HEK293 (cell line): ENCODE measurements around the gene TENT4B.

Experiments
- CTCF ChIA-PET: fragments of 350-600 bp; formaldehyde crosslinking; extraction: SDS; loops from one replicate; lab custom pipeline; 2021; ENCODE audit warnings: antibody characterized with exemption; lab: Yijun Ruan, JAX
- POLR2A ChIA-PET: fragments of 300-600 bp; formaldehyde crosslinking; extraction: SDS; loops from one replicate; lab custom pipeline; 2020; ENCODE audit warnings: antibody characterized with exemption, inconsistent platforms; lab: Yijun Ruan, JAX
- H3K27ac ChIP-seq: fragments of 200-500 bp; sonication (Bioruptor generic); 2 replicates; pipeline ENCODE4 v1.5.1; 2014; ENCODE audit warnings: low read depth, low read length, control low read depth, inconsistent platforms; ENCODE audit errors: extremely low read depth
- H3K36me3 ChIP-seq, 2 experiments: fragments of 200-500 bp in 1 of 2; sonication (Bioruptor generic) in 1 of 2; 1 replicate in 1 of 2; 2 replicates in 1 of 2; pipeline ENCODE4 v1.5.1; 2014 to 2017; ENCODE audit warnings: inconsistent platforms in 2 of 2, low read length in 2 of 2; ENCODE audit not compliant: control insufficient read depth in 2 of 2, insufficient read depth in 1 of 2
- H3K4me1 ChIP-seq: fragments of 200-500 bp; sonication (Bioruptor generic); 2 replicates; pipeline ENCODE4 v1.5.1; 2014; ENCODE audit warnings: mild to moderate bottlenecking, low read length, inconsistent platforms; ENCODE audit not compliant: control insufficient read depth, insufficient read depth
- H3K4me3 ChIP-seq: 2 replicates; pipeline ENCODE4 v1.5.1; 2011; ENCODE audit warnings: low read depth, mild to moderate bottlenecking, control low read depth, low read length, moderate library complexity
- H3K9me3 ChIP-seq: fragments of 200-500 bp; sonication (Bioruptor generic); 2 replicates; pipeline ENCODE4 v1.5.1; 2014; ENCODE audit warnings: low read depth, low read length, inconsistent platforms; ENCODE audit not compliant: control insufficient read depth, insufficient read depth
- BCL11A ChIP-seq: fragments of 450-650 bp; formaldehyde crosslinking; IDR thresholded peaks from 2 replicates; pipeline ENCODE4 v1.5.1; 2016; ENCODE audit warnings: low read depth, missing biosample characterization, missing genetic modification characterization
- GLIS1 ChIP-seq: fragments of 450-650 bp; formaldehyde crosslinking; IDR thresholded peaks from 2 replicates; pipeline ENCODE4 v1.5.1; 2016; ENCODE audit warnings: missing biosample characterization, missing genetic modification characterization
- KLF16 ChIP-seq: fragments of 450-650 bp; formaldehyde crosslinking; IDR thresholded peaks from 2 replicates; pipeline ENCODE4 v1.5.1; 2017; ENCODE audit warnings: missing biosample characterization, missing genetic modification characterization
- ZNF239 ChIP-seq: fragments of 450-650 bp; formaldehyde crosslinking; IDR thresholded peaks from 2 replicates; pipeline ENCODE4 v1.5.1; 2016; ENCODE audit warnings: missing biosample characterization, missing genetic modification characterization
- ZNF354C ChIP-seq: fragments of 450-650 bp; formaldehyde crosslinking; IDR thresholded peaks from 2 replicates; pipeline ENCODE4 v1.5.1; 2016; ENCODE audit warnings: missing biosample characterization, missing genetic modification characterization, low read depth, borderline replicate concordance
- ZNF37A ChIP-seq: fragments of 450-650 bp; IDR thresholded peaks from 2 replicates; pipeline ENCODE4 v1.5.1; 2018; ENCODE audit warnings: missing biosample characterization, missing genetic modification characterization
- ZNF391 ChIP-seq: fragments of 450-650 bp; formaldehyde crosslinking; IDR thresholded peaks from 2 replicates; pipeline ENCODE4 v1.5.1; 2016; ENCODE audit warnings: low read depth, missing biosample characterization, missing genetic modification characterization, borderline replicate concordance
- ZNF596 ChIP-seq: fragments of 450-650 bp; IDR thresholded peaks from 2 replicates; pipeline ENCODE4 v1.5.0; 2018; ENCODE audit warnings: missing biosample characterization, mild to moderate bottlenecking, missing genetic modification characterization, moderate library complexity
- ZNF600 ChIP-seq: fragments of 450-650 bp; formaldehyde crosslinking; IDR thresholded peaks from 2 replicates; pipeline ENCODE4 v1.5.1; 2016; ENCODE audit warnings: missing biosample characterization, missing genetic modification characterization
- ZNF621 ChIP-seq: fragments of 450-650 bp; formaldehyde crosslinking; IDR thresholded peaks from 2 replicates; pipeline ENCODE4 v1.5.1; 2017; ENCODE audit warnings: missing biosample characterization, missing genetic modification characterization
- ZNF664 ChIP-seq: fragments of 450-650 bp; formaldehyde crosslinking; IDR thresholded peaks from 2 replicates; pipeline ENCODE4 v1.5.1; 2016; ENCODE audit warnings: missing biosample characterization, missing genetic modification characterization
- ZNF791 ChIP-seq: fragments of 450-650 bp; formaldehyde crosslinking; IDR thresholded peaks from 2 replicates; pipeline ENCODE4 v1.5.1; 2016; ENCODE audit warnings: missing biosample characterization, missing genetic modification characterization
- ZNF843 ChIP-seq: fragments of 450-650 bp; formaldehyde crosslinking; IDR thresholded peaks from 2 replicates; pipeline ENCODE4 v1.5.1; 2016; ENCODE audit warnings: missing biosample characterization, missing genetic modification characterization
- TF ChIP-seq, protein P1 (sequence below): fragments of 450-650 bp; formaldehyde crosslinking; IDR thresholded peaks from 2 replicates; pipeline ENCODE4 v1.5.1; 2016; ENCODE audit warnings: missing biosample characterization, missing genetic modification characterization
- TF ChIP-seq, protein P2 (sequence below): fragments of 450-650 bp; formaldehyde crosslinking; IDR thresholded peaks from 2 replicates; pipeline ENCODE4 v1.5.1; 2016; ENCODE audit warnings: missing biosample characterization, missing genetic modification characterization
- TF ChIP-seq, protein P3 (sequence below): fragments of 450-650 bp; IDR thresholded peaks from 2 replicates; pipeline ENCODE4 v1.5.1; 2018; ENCODE audit warnings: missing biosample characterization, missing genetic modification characterization

TENT4B gene

DNA sequence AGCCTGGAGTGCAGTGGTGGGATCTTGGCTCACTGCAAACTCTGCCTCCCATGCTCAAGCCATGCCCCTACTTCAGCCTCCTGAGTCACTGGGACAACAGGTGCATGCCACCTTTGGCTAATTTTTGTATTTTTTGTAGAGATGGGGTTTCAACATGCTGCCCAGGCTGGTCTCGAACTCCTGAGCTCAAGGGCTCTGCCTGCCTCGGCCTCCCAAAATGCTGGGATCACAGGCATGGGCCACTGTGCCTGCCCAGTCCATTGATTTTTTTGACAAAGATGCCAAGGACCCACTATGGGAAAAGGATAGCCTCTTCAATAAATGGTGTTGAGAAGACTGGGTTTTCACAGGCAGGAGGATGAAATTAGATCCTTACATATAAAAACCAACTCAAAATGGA, 102.4 kb downstream of the TENT4B start:
- no peaks in the 10 kb centered on the region for H3K9me3 ChIP-seq
- POLR2A ChIA-PET = interaction anchor here (0.6 kb wide), 1 partner anchor 1042 kb away, joined by 6 read pairs; no protein-coding TSS in a partner anchor
- H3K27ac ChIP-seq = no peak overlapping the region
- TF ChIP-seq, protein P1, sequence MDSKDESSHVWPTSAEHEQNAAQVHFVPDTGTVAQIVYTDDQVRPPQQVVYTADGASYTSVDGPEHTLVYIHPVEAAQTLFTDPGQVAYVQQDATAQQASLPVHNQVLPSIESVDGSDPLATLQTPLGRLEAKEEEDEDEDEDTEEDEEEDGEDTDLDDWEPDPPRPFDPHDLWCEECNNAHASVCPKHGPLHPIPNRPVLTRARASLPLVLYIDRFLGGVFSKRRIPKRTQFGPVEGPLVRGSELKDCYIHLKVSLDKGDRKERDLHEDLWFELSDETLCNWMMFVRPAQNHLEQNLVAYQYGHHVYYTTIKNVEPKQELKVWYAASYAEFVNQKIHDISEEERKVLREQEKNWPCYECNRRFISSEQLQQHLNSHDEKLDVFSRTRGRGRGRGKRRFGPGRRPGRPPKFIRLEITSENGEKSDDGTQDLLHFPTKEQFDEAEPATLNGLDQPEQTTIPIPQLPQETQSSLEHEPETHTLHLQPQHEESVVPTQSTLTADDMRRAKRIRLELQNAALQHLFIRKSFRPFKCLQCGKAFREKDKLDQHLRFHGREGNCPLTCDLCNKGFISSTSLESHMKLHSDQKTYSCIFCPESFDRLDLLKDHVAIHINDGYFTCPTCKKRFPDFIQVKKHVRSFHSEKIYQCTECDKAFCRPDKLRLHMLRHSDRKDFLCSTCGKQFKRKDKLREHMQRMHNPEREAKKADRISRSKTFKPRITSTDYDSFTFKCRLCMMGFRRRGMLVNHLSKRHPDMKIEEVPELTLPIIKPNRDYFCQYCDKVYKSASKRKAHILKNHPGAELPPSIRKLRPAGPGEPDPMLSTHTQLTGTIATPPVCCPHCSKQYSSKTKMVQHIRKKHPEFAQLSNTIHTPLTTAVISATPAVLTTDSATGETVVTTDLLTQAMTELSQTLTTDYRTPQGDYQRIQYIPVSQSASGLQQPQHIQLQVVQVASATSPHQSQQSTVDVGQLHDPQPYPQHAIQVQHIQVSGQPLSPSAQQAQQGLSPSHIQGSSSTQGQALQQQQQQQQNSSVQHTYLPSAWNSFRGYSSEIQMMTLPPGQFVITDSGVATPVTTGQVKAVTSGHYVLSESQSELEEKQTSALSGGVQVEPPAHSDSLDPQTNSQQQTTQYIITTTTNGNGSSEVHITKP (tag by site-specific recombination) = no peak
- TF ChIP-seq ZNF391 (tag by site-specific recombination) = no peak
- TF ChIP-seq, all 188 proteins: peak for 0
- H3K4me1 ChIP-seq = peaks cover 10% of the 10 kb centered on the region
- H3K36me3 ChIP-seq = no peaks in the 10 kb centered on the region
- no peak overlapping the region for H3K4me3 ChIP-seq
- CTCF ChIA-PET = interaction anchor here (0.7 to 1.1 kb wide), 3 partner anchors 10 to 230 kb away, joined by 3 to 4 read pairs (median 3); partner anchors contain the start of gene CNEP1R1

DNA sequence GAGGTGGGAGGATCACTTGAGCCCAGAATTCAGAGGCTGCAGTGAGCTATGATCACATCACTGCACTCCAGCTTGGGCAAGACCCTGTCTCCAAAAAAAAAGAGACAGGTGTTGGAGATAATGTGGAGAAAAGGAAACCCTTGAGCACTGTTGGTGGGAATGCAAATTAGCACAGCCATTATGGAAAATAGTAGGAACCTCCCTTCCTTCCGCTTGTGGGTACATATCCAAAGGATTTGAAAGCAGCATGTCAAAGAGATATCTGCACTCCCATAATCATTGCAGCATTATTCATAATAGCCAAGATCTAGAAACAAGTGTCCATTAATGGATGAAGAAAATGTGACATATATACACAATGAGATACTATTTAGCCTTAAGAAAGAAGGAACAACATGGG, 103.5 kb downstream of the TENT4B start:
- no peak overlapping the region for H3K4me3 ChIP-seq
- no peak overlapping the region for H3K27ac ChIP-seq
- POLR2A ChIA-PET = no interaction called here
- TF ChIP-seq ZNF664 (tag by site-specific recombination) (peak; percentile 81), ZNF37A (tag by site-specific recombination) (no peak), ZNF600 (tag by site-specific recombination) (no peak), ZNF621 (no peak)
- H3K36me3 ChIP-seq = no peaks in the 10 kb centered on the region
- H3K9me3 ChIP-seq = no peaks in the 10 kb centered on the region
- CTCF ChIA-PET = interaction anchor here (0.9 kb wide), 1 partner anchor 70 kb away, joined by 4 read pairs; no protein-coding TSS in a partner anchor
- peaks cover 10% of the 10 kb centered on the region for H3K4me1 ChIP-seq

DNA sequence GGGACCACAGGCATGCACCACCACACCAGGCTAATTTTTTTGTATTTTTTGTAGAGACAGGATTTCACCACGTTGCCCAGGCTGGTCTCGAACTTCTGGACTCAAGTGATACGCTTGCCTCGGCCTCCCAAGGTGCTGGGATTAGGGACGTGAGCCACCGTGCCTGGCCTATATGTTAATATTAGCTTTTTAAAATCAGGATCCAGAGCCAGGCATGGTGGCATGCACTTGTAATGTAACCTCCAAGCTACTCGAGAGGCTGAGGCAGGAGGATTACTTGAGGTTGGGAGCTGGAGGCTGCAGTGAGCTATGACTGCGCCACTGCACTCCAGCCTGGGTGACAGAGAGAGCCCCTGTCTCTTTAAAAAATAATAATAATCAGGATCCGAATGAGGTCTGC, 104.8 kb downstream of the TENT4B start:
- POLR2A ChIA-PET = no interaction called here
- CTCF ChIA-PET = interaction anchor here (1.0 kb wide), 1 partner anchor 12 kb away, joined by 3 read pairs; no protein-coding TSS in a partner anchor
- peaks cover 10% of the 10 kb centered on the region for H3K4me1 ChIP-seq

DNA sequence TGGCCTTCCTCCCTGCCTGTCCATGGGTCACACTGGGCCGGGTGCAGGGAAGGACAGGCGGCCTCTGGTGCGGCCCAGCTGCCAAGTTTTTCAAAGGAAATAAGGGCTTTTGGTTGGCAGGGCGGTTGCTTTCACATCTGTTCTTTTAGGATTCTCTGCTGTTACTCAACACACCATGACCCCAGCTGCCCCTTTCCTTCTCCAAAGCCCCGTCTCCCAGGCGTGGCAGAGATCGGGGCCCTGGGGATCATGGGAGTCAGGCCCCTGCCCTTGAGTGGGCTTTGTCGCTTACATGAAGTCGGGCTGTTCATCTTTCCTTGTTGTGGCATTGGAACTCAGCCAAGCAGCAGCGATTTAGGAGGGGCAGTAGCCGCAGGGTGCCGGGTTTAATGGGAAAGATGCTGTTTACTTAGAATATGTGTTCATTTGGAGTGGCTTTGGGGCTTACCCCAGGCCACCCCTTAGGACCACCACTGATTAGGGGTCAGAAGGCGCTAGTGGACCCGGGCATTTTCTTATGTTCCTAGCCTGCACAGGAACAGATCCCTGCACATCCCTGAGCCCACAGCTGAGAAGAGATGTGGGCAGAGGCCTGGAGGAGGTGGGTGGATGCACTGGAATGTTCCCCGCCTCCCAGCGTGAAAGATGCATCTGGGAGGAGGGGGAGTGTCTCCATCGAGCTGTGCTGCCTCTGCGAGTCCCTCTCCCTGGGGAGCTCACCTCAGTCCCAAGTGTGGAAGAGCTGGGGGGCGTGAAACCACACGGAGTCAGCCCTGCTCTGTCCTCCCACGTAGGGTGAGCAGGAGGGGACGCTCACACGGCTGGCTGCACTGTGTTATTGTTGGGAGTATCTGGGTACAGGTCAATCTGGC, 106.5 kb downstream of the TENT4B start:
- Histone ChIP-seq H3K36me3 (no peaks in the 10 kb centered on the region), H3K9me3 (no peaks in the 10 kb centered on the region), H3K27ac (peak overlapping the region; percentile 25; the same call in 1 of the 2 replicates), H3K4me3 (no peak overlapping the region), H3K4me1 (peaks cover 10% of the 10 kb centered on the region)
- POLR2A ChIA-PET = no interaction called here
- CTCF ChIA-PET = no interaction called here
- TF ChIP-seq, protein P1 (tag by site-specific recombination) = 0 out of 2 replicates have a peak, but pooled peaks have one; percentile 27
- TF ChIP-seq, protein P2, sequence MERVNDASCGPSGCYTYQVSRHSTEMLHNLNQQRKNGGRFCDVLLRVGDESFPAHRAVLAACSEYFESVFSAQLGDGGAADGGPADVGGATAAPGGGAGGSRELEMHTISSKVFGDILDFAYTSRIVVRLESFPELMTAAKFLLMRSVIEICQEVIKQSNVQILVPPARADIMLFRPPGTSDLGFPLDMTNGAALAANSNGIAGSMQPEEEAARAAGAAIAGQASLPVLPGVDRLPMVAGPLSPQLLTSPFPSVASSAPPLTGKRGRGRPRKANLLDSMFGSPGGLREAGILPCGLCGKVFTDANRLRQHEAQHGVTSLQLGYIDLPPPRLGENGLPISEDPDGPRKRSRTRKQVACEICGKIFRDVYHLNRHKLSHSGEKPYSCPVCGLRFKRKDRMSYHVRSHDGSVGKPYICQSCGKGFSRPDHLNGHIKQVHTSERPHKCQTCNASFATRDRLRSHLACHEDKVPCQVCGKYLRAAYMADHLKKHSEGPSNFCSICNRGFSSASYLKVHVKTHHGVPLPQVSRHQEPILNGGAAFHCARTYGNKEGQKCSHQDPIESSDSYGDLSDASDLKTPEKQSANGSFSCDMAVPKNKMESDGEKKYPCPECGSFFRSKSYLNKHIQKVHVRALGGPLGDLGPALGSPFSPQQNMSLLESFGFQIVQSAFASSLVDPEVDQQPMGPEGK (tag by site-specific recombination) = peak; percentile 61
- TF ChIP-seq KLF16 (tag by site-specific recombination) (0 out of 2 replicates have a peak, but pooled peaks have one; percentile 44), ZNF843 (tag by site-specific recombination) (peak; percentile 52; the same call in 1 of the 2 replicates), BCL11A (tag by site-specific recombination) (0 out of 2 replicates have a peak, but pooled peaks have one; percentile 16)

More for the DNA sequence above, 104.8 kb downstream of the TENT4B start:
- Histone ChIP-seq H3K9me3 (no peaks in the 10 kb centered on the region), H3K4me3 (no peak overlapping the region), H3K27ac (no peak overlapping the region), H3K36me3 (no peaks in the 10 kb centered on the region)
- TF ChIP-seq ZNF791 (tag by site-specific recombination) (no peak), ZNF596 (tag by site-specific recombination) (no peak), ZNF239 (tag by site-specific recombination) (no peak), GLIS1 (tag by site-specific recombination) (no peak), ZNF354C (no peak)
- TF ChIP-seq, protein P3, sequence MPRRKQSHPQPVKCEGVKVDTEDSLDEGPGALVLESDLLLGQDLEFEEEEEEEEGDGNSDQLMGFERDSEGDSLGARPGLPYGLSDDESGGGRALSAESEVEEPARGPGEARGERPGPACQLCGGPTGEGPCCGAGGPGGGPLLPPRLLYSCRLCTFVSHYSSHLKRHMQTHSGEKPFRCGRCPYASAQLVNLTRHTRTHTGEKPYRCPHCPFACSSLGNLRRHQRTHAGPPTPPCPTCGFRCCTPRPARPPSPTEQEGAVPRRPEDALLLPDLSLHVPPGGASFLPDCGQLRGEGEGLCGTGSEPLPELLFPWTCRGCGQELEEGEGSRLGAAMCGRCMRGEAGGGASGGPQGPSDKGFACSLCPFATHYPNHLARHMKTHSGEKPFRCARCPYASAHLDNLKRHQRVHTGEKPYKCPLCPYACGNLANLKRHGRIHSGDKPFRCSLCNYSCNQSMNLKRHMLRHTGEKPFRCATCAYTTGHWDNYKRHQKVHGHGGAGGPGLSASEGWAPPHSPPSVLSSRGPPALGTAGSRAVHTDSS (tag by site-specific recombination) = no peak
